Peyer's patch (tissue), 4 donors: ENCODE results near the gene ARHGEF1. TPM values are rescaled to one million over a fixed set of nuclear protein-coding genes. Genes with fewer than 3 reads are reported as not detected.
A peak's percentile ranks its signal among the peaks of the same experiment; 100 is the strongest.

ENCODE experiments used
- DNase-seq, 3 donors: peaks; one replicate each; pipeline ENCODE4 v3.0.0-alpha.2; 2017 to 2019
- H3K27ac ChIP-seq, 4 donors: fragments of 200-600 bp; sonication (generic); one replicate each; pipeline ENCODE4 v1.5.1; 2016 to 2019
- H3K27me3 ChIP-seq, 2 donors: fragments of 200-600 bp; sonication (generic); one replicate each; pipeline ENCODE4 v1.5.1; 2019
- H3K36me3 ChIP-seq, 3 donors: fragments of 200-600 bp; sonication (generic); one replicate each; pipeline ENCODE4 v1.5.1; 2016 to 2019
- H3K4me1 ChIP-seq, 4 donors: fragments of 200-600 bp; sonication (generic); one replicate each; pipeline ENCODE4 v1.5.1; 2016 to 2019
- H3K4me3 ChIP-seq, 4 donors: fragments of 200-600 bp; sonication (generic); 1 replicate in 3 of 4; 2 replicates in 1 of 4; pipeline ENCODE4 v1.5.1; 2016 to 2019; ENCODE audit warnings: mild to moderate bottlenecking in 1 of 4
- H3K9me3 ChIP-seq, 4 donors: fragments of 200-600 bp; sonication (generic); one replicate each; pipeline ENCODE4 v1.5.1; 2016 to 2019; ENCODE audit warnings: mild to moderate bottlenecking in 1 of 4
- CTCF ChIP-seq, 6 experiments: fragments of 450-650 bp in 4 of 6; fragments of 200-600 bp in 2 of 6; sonication (generic) in 1 of 6; IDR thresholded peaks; one replicate each; pipeline ENCODE4 v1.5.1; 2017 to 2019; ENCODE audit warnings: antibody characterized with exemption in 6 of 6, mild to moderate bottlenecking in 3 of 6, moderate library complexity in 1 of 6
- POLR2A ChIP-seq, 2 donors: fragments of 450-650 bp; IDR thresholded peaks; one replicate each; pipeline ENCODE4 v1.5.1; 2017; ENCODE audit warnings: antibody characterized with exemption in 2 of 2, mild to moderate bottlenecking in 2 of 2, moderate library complexity in 2 of 2
- total RNA-seq, 4 donors: library from RNA; depleted of rRNA; stranded (reverse); fragments of >200 nt; gene quantifications; one replicate each; pipeline ENCODE4 v1.1.0, GENCODE V29; 2016

Gene ARHGEF1
- total RNA-seq, 4 donors from 2014 or later = 90.0 to 368 (median 148) TPM

- no peak overlapping the region for H3K4me3 ChIP-seq
- TF ChIP-seq CTCF (IDR thresholded peaks at IDR 0.05) (no peak), POLR2A (IDR thresholded peaks at IDR 0.05) (no peak)
Measured at GRCh38 chr19:41880329-41880708, 2.7 kb upstream of the ARHGEF1 start.

GRCh38 chr19:41883463-41883820 lies 458 bp downstream of the ARHGEF1 start:
- Histone ChIP-seq H3K9me3 (no peaks in the 10 kb centered on the region), H3K4me1 (peaks cover 0 to 37% (median 23%) of the 10 kb centered on the region in 4 donors), H3K27me3 (no peaks in the 10 kb centered on the region), H3K36me3 (peaks cover 0 to 5% (median 0%) of the 10 kb centered on the region in 3 donors), H3K4me3 (peak overlapping the region; percentile 67 to 97 (median 88)), H3K27ac (peak overlapping the region; percentile 89 to 98 (median 90))
- TF ChIP-seq CTCF (IDR thresholded peaks at IDR 0.05) (no peak), POLR2A (IDR thresholded peaks at IDR 0.05) (no peak)
- no peak for DNase-seq

More at GRCh38 chr19:41880329-41880708, 2.7 kb upstream of the ARHGEF1 start:
- Histone ChIP-seq H3K4me1 (peaks cover 0 to 26% (median 21%) of the 10 kb centered on the region in 4 donors), H3K27me3 (no peaks in the 10 kb centered on the region), H3K27ac (peak overlapping the region in 1 of 4 donors; percentile 98), H3K9me3 (no peaks in the 10 kb centered on the region), H3K36me3 (no peaks in the 10 kb centered on the region)
- no peak for DNase-seq

GRCh38 chr19:41883821-41884733 lies 1.1 kb downstream of the ARHGEF1 start:
- peaks cover 0 to 37% (median 25%) of the 10 kb centered on the region in 4 donors for H3K4me1 ChIP-seq
- TF ChIP-seq POLR2A (IDR thresholded peaks at IDR 0.05) = peak; percentile 68 to 94
- peak in 3 of 6 experiments; percentile 8 to 41 (median 27) for TF ChIP-seq CTCF (IDR thresholded peaks at IDR 0.05)

GRCh38 chr19:41886761-41887710 lies 4.1 kb downstream of the ARHGEF1 start:
- Histone ChIP-seq H3K4me1 (peaks cover 0 to 37% (median 21%) of the 10 kb centered on the region in 4 donors), H3K27ac (peak overlapping the region; percentile 60 to 98 (median 80)), H3K9me3 (no peaks in the 10 kb centered on the region), H3K36me3 (peaks cover 0 to 32% (median 0%) of the 10 kb centered on the region in 3 donors), H3K27me3 (no peaks in the 10 kb centered on the region), H3K4me3 (peak overlapping the region; percentile 31 to 94 (median 35))
- peak in 2 of 3 donors; percentile 87 to 91 for DNase-seq
- TF ChIP-seq CTCF (IDR thresholded peaks at IDR 0.05) (no peak), POLR2A (IDR thresholded peaks at IDR 0.05) (no peak)

More at GRCh38 chr19:41883821-41884733, 1.1 kb downstream of the ARHGEF1 start:
- no peaks in the 10 kb centered on the region for H3K9me3 ChIP-seq
- peak overlapping the region; percentile 89 to 98 (median 90) for H3K27ac ChIP-seq
- H3K36me3 ChIP-seq = peaks cover 0 to 11% (median 0%) of the 10 kb centered on the region in 3 donors
- H3K27me3 ChIP-seq = no peaks in the 10 kb centered on the region
- peak; percentile 97 to 98 (median 97) for DNase-seq
- H3K4me3 ChIP-seq = peak overlapping the region; percentile 67 to 97 (median 88)
